Erythroblast (primary cell): ENCODE measurements around the gene RNF213.

ENCODE experiments used
- DNase-seq, 2 experiments: peaks; one replicate each; lab custom pipeline; 2025; lab: John Stamatoyannopoulos, UW
- GATA1 ChIP-seq: IDR thresholded peaks from 2 replicates; pipeline ENCODE4 v1.6.1; 2011; ENCODE audit warnings: low read depth, mild to moderate bottlenecking, control low read depth, low read length, moderate library complexity
- POLR2A ChIP-seq: IDR thresholded peaks from 2 replicates; pipeline ENCODE4 v1.6.1; 2011; ENCODE audit warnings: mild to moderate bottlenecking, low read length

The RNF213 gene

DNA sequence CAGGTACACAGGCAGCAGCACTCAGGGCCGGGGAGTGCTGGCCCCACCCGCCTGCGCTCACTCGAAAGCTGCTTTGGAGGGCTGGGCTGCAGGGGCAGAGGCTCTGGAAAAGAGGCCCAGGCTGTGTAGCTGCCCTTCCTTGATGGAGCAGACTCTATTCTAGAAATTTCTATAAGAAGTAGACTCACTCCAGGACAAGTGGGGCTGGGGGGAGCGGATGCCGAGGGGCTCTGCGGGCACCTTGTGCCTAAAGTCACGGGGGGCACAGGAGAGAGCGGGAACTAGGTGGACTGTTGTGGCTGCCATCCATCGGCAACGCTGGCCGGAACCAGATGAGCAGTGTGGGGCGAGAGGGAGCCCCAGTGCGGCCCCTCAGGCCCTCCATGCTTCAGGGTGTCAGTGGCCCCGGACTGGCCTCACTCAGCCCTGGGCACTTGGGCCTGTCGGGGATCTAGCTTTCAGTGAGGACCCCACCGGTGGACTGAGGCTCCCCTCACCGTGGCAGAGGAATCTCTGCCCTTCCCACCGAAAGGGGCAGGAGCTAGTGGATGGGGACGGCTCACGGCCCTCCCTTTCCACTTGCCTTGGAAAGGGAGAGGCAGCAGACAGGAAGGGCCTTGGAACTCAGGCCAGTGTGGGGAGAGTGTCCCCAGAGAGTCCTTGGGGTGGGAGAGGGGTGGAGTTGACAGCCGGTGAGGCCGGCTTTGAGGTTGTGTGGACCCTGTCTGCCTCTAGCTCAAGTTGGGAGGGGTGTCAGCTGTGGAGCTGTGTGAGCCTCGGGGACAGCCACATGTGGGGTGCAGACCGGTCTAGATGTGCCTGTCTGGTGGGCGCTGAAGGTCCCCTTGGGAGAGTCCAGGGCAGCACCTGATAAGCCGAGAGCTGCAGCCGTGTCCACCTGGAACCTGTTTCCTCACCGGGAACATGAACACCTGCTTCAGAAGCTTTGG is 170.9 kb downstream of the RNF213 start:
- DNase-seq, result no peak
- TF ChIP-seq POLR2A (no peak), GATA1 (no peak)

DNA sequence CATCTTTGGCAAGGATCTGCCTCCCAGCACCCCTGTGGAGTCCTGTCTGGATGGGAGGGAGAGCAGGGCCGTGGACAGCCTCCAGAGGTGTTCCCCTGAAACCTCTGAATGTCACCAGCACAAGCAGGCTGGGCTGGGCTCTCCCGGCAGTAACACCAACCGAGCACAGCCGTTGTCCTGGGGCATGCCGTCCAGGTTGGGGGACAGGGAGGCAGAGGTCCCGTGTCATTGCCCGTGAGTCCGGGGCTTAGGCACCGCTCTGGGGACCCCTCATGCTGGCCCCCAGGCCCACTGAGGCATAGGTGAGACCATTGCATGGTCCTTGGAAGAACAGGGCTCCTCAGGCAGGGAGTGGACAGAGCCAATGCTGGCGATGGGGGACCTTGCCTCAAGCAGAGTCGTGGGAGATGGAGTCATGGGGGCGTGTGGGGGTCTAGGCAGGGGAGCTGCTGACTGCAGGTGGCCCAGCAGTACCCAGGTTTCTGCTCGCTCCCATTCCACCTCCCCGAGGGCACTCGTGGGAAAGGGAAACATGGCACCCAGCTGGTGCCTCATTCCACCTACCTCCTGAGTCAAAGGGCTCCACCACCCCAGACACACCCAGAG is 171.8 kb downstream of the RNF213 start:
- DNase-seq, result no peak
- TF ChIP-seq POLR2A (no peak), GATA1 (no peak)

DNA sequence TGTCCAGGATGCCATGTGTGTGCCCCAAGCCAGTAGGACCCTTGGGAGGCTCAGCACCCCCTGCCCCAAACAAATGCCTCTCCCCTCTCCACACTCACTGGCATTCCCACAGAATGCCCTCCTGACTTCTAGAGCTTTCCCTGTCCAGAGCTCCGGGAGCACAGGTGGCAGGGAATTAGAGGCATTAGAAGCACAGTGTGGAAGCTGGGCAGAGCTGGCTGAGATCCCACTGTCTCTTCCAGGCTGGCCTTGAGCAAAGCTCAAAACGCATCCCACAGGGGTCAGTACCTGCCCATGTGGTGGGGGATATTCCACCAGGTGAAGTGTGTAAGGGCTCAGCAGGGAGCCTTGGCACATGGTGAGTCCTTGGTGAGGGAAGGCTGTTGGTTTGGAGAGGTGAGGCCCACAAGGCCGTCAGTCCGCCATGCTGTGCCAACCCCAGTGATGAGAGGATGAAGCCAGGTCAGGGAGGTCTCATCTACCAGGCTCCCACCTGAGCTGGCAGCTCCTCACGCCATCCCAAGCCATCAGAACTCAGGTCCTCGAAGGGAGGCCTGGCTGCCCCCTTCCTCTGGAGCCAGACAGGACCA is 172.4 kb downstream of the RNF213 start:
- no peak for DNase-seq
- TF ChIP-seq POLR2A (no peak), GATA1 (no peak)

- TF ChIP-seq POLR2A (no peak), GATA1 (no peak)
- DNase-seq, result no peak
These were observed 173.4 kb downstream of the RNF213 start for GRCh38 chr17:80433916-80434666.

DNA sequence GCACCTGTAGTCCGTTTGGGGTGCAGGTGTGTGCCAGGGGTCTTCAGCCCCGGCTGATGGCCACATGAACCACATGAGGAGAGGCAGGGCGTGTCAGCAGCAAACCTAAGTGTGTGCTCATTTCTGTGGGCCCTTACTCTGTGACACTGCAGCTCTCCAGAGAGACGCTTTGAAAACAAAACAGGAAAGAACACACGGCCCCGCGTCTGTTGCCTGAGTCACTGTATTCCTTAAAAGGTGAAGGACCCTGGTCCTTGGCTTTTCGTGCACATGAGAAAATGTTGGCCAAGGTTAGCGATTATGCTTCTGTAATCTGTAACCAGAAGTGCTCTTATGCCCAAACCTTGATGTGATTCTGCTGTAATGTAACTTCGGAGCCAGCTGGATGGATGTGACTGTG is 176.9 kb downstream of the RNF213 start:
- TF ChIP-seq POLR2A, result no peak
- TF ChIP-seq GATA1, result no peak

GRCh38 chr17:80438806-80439205 is 178.2 kb downstream of the RNF213 start:
- TF ChIP-seq POLR2A, result no peak
- TF ChIP-seq GATA1, result no peak
- DNase-seq, result no peak

More for the DNA sequence above, 176.9 kb downstream of the RNF213 start:
- no peak for DNase-seq

DNA sequence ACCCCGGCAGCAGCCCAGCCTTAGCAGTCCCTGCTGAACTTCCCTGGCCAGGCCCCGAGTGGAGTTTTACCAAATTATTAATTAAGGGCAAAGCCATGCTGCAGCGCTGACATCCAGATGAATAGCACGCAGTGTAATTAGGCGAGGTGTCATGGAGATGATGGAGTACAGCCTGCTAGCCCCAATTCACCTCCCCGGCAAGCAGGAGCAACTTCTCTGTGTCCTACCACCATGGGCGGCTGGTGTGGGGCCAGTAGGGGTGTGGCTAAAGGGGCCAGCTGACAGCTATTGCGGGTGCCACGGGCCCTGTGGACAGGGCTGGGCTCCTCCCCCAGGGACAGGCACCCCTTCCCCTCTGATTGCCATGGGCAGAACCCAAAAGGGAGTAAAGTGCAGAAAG is 178.8 kb downstream of the RNF213 start:
- no peak for DNase-seq
- no peak for TF ChIP-seq GATA1
- TF ChIP-seq POLR2A, result no peak

- no peak for TF ChIP-seq POLR2A
- TF ChIP-seq GATA1, result no peak
- peak; percentile 61 to 71 for DNase-seq
These were observed 180.5 kb downstream of the RNF213 start for GRCh38 chr17:80441133-80441578.

DNA sequence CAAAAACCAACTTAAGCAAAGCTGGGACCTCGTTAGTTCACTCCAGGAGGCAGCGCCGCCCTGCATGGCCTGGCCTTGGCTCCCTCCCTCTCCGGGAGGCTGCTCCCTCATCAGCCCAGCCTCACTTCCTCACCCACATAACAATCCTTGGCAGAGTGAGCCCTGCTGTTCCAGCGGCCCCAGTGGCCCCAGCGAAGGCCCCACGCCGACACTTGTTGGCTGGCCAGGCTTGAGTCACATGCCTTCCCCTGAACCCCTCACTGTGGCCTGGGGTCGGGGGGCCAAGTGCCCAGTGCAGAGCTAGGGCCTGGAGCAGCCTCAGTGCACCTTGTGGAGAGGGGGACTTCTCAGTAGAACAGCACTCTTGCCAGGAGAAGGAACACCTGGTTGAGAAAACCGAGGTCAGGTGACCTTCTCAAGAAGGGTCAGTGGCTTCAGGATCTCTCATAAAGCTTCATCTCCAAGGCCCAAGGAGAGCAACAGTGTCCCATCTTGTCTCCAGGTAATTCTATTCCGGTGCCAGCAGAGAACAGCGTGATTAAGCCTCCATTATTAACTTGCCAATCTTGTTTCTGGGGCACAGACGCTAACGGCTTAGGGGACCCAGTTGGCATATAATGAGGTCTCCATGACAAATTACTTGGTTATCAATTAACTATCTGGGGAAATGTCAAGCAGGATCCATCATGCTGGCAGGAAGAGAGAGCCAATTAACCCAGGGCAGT is 181.1 kb downstream of the RNF213 start:
- TF ChIP-seq POLR2A, result no peak
- no peak for TF ChIP-seq GATA1
- no peak for DNase-seq

- no peak for TF ChIP-seq POLR2A
- no peak for TF ChIP-seq GATA1
- DNase-seq, result no peak
These were observed 181.6 kb downstream of the RNF213 start for GRCh38 chr17:80442323-80442659.

DNA sequence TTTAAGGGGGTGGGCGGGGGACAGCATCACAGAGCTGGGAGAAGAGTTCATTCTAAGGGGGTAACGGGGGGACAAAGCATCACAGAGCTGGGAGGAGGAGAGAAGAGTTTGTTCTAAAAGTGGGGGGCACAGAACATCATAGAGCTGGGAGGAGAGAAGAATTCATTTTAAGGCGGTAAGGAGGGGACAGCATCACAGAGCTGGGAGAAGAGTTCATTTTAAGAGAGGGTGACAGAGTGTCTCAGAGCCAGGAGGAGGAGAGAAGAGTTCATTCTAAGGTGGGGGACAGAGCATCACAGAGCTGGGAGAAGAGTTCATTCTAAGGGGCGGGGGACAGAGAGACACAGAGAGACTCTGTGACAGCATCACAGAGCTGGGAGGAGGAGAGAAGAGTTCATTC is 182.1 kb downstream of the RNF213 start:
- DNase-seq, result no peak
- TF ChIP-seq GATA1 (no peak), POLR2A (no peak)

DNA sequence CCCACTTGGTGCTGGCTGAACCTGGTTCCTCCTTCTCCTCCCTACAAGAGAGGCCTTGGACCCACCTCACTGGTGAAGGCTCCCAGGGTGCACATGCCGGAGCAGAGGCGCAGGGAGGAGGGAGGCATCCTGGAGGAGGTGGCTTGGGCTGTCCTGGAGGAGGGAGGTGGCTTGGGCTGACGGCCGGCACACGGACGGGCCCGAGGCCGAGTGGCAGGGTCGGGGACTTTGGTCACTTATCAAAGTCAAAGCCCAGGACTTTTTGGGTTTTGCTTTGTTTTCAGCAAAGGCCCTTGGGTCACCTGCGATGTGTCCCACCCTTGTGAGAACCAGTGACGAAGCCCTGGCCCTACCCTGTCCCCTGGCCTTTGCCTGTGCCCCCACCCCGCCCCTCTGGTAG is 182.8 kb downstream of the RNF213 start:
- TF ChIP-seq GATA1 (no peak), POLR2A (no peak)

More for the DNA sequence above, 182.8 kb downstream of the RNF213 start:
- no peak for DNase-seq
